HG02763 (cell line): ENCODE data around the gene PON3.
A peak's percentile ranks its signal among the peaks of the same experiment; 100 is the strongest.

ENCODE experiments used
- ATAC-seq: cut with Tn5 transposase; IDR thresholded peaks from one replicate; pipeline ENCODE4 v1.9.1; 2021; ENCODE audit warnings: mild to moderate bottlenecking, moderate library complexity; ENCODE audit not compliant: unreplicated experiment

Gene PON3

GRCh38 chr7:95396136-95397032, at the start of gene PON3:
Gene PON3, minus strand, starts transcription at chr7:95396375. Its CDS starts 25 bp downstream, at chr7:95396350.
- peak; percentile 57 for ATAC-seq

GRCh38 chr7:95444796-95445195, 48.6 kb upstream of the PON3 start:
- ATAC-seq: no peak

- no peak for ATAC-seq
Observed at GRCh38 chr7:95441042-95441823, 45.1 kb upstream of the PON3 start.

- ATAC-seq: no peak
Observed at GRCh38 chr7:95440394-95441038, 44.3 kb upstream of the PON3 start.

GRCh38 chr7:95436407-95436806, 40.2 kb upstream of the PON3 start:
- ATAC-seq: no peak

GRCh38 chr7:95435422-95435780, 39.2 kb upstream of the PON3 start:
- no peak for ATAC-seq

- ATAC-seq: peak; percentile 94
Observed at GRCh38 chr7:95434557-95435421, 38.6 kb upstream of the PON3 start, which contains the start of gene PON2. Gene PON2, minus strand, starts transcription at chr7:95435028. Its CDS starts 77 bp downstream, at chr7:95434951.

GRCh38 chr7:95433952-95434556, 37.9 kb upstream of the PON3 start:
- ATAC-seq: no peak

GRCh38 chr7:95433129-95433528, 37.0 kb upstream of the PON3 start:
- ATAC-seq: no peak

- ATAC-seq: no peak
Observed at GRCh38 chr7:95432606-95433005, 36.4 kb upstream of the PON3 start.

- ATAC-seq: no peak
Observed at GRCh38 chr7:95430864-95431263, 34.7 kb upstream of the PON3 start.

GRCh38 chr7:95429241-95429990, 33.2 kb upstream of the PON3 start:
- no peak for ATAC-seq

- ATAC-seq: no peak
Observed at GRCh38 chr7:95427914-95428516, 31.8 kb upstream of the PON3 start.

GRCh38 chr7:95427166-95427565, 31.0 kb upstream of the PON3 start:
- ATAC-seq: no peak

GRCh38 chr7:95425694-95426093, 29.5 kb upstream of the PON3 start:
- ATAC-seq: no peak

GRCh38 chr7:95424716-95425115, 28.5 kb upstream of the PON3 start:
- no peak for ATAC-seq

- no peak for ATAC-seq
Observed at GRCh38 chr7:95421847-95422444, 25.8 kb upstream of the PON3 start.

- no peak for ATAC-seq
Observed at GRCh38 chr7:95421000-95421846, 25.0 kb upstream of the PON3 start.
